ENCODE measurements around the gene CDKAL1. TPM values are rescaled to one million over a fixed set of nuclear protein-coding genes. Genes with fewer than 3 reads are reported as not detected.
A peak's percentile ranks its signal among the peaks of the same experiment; 100 is the strongest.

Gene CDKAL1
- total RNA-seq, 1 experiment from 2014 or later, result 20.6 TPM

DNA sequence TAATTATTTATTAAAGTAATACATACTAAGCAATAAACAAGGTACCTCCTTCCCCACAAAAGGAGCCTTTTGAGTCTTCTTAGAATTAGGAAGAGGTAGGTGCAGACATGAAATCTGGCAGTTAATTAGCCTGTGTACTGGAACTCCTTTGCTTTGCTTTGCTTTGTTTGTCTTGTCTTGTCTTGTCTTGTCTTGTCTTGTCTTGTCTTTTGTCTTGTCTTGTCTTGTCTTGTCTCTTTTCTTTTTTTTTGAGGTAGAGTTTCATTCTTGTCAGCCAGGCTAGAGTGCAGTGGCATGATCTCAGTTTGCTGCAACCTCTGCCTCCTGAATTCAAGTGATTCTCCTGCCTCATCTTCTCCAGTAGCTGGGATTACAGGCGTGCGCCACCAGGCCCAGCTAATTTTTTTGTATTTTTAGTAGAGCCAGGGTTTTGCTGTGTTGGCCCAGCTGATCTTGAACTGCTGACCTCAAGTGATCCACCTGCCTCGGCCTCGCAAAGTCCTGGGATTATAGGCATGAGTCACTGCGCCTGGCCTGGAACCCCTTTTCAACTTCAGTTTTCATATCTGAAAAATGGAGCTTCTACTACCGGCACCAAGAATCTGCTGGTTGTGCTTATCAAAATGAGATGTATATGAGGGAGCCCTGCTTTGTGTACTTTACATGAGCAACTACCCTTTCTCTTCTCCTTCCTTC lies 301.2 kb downstream of the CDKAL1 start:
- ATAC-seq, result no peak
- peaks cover 4% of the 10 kb centered on the region for H3K9me3 Mint-ChIP-seq
- no peak for DNase-seq (ENCODE audit: low spot score)
- CTCF ChIA-PET, result interaction anchor here (0.6 kb wide), 1 partner anchor 285 kb away, joined by 4 read pairs; no protein-coding TSS in a partner anchor
- POLR2A ChIA-PET, result no interaction called here
- TF ChIP-seq NR1H2 (CRISPR knock-in tag; IDR thresholded peaks at IDR 0.05), result no peak
- no peak for TF ChIP-seq ZNF232 (CRISPR knock-in tag; IDR thresholded peaks at IDR 0.05)
- TF ChIP-seq, protein P1, sequence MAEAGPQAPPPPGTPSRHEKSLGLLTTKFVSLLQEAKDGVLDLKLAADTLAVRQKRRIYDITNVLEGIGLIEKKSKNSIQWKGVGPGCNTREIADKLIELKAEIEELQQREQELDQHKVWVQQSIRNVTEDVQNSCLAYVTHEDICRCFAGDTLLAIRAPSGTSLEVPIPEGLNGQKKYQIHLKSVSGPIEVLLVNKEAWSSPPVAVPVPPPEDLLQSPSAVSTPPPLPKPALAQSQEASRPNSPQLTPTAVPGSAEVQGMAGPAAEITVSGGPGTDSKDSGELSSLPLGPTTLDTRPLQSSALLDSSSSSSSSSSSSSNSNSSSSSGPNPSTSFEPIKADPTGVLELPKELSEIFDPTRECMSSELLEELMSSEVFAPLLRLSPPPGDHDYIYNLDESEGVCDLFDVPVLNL (CRISPR knock-in tag; IDR thresholded peaks at IDR 0.05; ENCODE audit: borderline replicate concordance, low read depth), result no peak
- TF ChIP-seq ZNF317 (CRISPR knock-in tag; IDR thresholded peaks at IDR 0.05; ENCODE audit: borderline replicate concordance, low read depth), result no peak
- TF ChIP-seq, protein P2, sequence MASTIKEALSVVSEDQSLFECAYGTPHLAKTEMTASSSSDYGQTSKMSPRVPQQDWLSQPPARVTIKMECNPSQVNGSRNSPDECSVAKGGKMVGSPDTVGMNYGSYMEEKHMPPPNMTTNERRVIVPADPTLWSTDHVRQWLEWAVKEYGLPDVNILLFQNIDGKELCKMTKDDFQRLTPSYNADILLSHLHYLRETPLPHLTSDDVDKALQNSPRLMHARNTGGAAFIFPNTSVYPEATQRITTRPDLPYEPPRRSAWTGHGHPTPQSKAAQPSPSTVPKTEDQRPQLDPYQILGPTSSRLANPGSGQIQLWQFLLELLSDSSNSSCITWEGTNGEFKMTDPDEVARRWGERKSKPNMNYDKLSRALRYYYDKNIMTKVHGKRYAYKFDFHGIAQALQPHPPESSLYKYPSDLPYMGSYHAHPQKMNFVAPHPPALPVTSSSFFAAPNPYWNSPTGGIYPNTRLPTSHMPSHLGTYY (CRISPR knock-in tag; IDR thresholded peaks at IDR 0.05), result no peak
- TF ChIP-seq ZNF219 (CRISPR knock-in tag; IDR thresholded peaks at IDR 0.05; ENCODE audit: borderline replicate concordance), result no peak
- TF ChIP-seq CREM (CRISPR knock-in tag; IDR thresholded peaks at IDR 0.05), result no peak
- no peak for TF ChIP-seq CREB1 (CRISPR knock-in tag; IDR thresholded peaks at IDR 0.05)
- peak overlapping the region; percentile 58; the same call in 1 of the 2 replicates for H3K27ac Mint-ChIP-seq
- H3K36me3 Mint-ChIP-seq, result no peaks in the 10 kb centered on the region
- no peak overlapping the region for H3K4me3 Mint-ChIP-seq
- H3K4me1 Mint-ChIP-seq, result peaks cover 24% of the 10 kb centered on the region
- no peaks in the 10 kb centered on the region for H3K27me3 Mint-ChIP-seq (ENCODE audit: low read depth)

DNA sequence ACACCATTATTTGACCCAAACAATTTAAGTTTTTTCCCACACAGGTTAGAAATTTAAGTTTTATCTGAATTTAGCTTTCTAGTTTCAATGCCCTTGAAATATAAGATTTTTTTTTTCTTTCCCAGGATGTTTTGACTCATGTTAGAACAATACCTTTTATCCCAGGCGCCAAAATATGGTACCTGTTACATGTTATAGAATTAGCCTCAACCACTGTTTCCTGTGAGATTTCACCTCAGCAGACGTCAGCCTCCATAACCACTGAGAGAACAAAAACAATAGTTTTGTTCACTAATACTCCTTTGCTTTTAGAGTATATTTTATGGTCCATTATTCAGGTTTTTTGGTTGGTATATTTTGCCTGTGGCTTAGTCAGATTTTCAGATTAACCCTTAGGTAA lies 302.9 kb downstream of the CDKAL1 start:
- no peak overlapping the region for H3K4me3 Mint-ChIP-seq
- peaks cover 4% of the 10 kb centered on the region for H3K9me3 Mint-ChIP-seq
- ChIA-PET POLR2A (no interaction called here), CTCF (no interaction called here)
- no peaks in the 10 kb centered on the region for H3K36me3 Mint-ChIP-seq
- H3K4me1 Mint-ChIP-seq, result peaks cover 24% of the 10 kb centered on the region
- DNase-seq (ENCODE audit: low spot score) (no peak), ATAC-seq (no peak)
- TF ChIP-seq RELA (CRISPR knock-in tag; IDR thresholded peaks at IDR 0.05; ENCODE audit: borderline replicate concordance), result no peak
- TF ChIP-seq, protein P3, sequence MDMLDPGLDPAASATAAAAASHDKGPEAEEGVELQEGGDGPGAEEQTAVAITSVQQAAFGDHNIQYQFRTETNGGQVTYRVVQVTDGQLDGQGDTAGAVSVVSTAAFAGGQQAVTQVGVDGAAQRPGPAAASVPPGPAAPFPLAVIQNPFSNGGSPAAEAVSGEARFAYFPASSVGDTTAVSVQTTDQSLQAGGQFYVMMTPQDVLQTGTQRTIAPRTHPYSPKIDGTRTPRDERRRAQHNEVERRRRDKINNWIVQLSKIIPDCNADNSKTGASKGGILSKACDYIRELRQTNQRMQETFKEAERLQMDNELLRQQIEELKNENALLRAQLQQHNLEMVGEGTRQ (CRISPR knock-in tag; IDR thresholded peaks at IDR 0.05), result no peak
- TF ChIP-seq, protein P4, sequence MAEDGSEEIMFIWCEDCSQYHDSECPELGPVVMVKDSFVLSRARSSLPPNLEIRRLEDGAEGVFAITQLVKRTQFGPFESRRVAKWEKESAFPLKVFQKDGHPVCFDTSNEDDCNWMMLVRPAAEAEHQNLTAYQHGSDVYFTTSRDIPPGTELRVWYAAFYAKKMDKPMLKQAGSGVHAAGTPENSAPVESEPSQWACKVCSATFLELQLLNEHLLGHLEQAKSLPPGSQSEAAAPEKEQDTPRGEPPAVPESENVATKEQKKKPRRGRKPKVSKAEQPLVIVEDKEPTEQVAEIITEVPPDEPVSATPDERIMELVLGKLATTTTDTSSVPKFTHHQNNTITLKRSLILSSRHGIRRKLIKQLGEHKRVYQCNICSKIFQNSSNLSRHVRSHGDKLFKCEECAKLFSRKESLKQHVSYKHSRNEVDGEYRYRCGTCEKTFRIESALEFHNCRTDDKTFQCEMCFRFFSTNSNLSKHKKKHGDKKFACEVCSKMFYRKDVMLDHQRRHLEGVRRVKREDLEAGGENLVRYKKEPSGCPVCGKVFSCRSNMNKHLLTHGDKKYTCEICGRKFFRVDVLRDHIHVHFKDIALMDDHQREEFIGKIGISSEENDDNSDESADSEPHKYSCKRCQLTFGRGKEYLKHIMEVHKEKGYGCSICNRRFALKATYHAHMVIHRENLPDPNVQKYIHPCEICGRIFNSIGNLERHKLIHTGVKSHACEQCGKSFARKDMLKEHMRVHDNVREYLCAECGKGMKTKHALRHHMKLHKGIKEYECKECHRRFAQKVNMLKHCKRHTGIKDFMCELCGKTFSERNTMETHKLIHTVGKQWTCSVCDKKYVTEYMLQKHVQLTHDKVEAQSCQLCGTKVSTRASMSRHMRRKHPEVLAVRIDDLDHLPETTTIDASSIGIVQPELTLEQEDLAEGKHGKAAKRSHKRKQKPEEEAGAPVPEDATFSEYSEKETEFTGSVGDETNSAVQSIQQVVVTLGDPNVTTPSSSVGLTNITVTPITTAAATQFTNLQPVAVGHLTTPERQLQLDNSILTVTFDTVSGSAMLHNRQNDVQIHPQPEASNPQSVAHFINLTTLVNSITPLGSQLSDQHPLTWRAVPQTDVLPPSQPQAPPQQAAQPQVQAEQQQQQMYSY (CRISPR knock-in tag; IDR thresholded peaks at IDR 0.05), result no peak
- no peak for TF ChIP-seq ZNF423 (CRISPR knock-in tag; IDR thresholded peaks at IDR 0.05)
- TF ChIP-seq, protein P5, sequence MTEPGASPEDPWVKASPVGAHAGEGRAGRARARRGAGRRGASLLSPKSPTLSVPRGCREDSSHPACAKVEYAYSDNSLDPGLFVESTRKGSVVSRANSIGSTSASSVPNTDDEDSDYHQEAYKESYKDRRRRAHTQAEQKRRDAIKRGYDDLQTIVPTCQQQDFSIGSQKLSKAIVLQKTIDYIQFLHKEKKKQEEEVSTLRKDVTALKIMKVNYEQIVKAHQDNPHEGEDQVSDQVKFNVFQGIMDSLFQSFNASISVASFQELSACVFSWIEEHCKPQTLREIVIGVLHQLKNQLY (CRISPR knock-in tag; IDR thresholded peaks at IDR 0.05), result no peak
- TF ChIP-seq EMX1 (CRISPR knock-in tag; IDR thresholded peaks at IDR 0.05), result no peak
- TF ChIP-seq ESRRA (CRISPR knock-in tag; IDR thresholded peaks at IDR 0.05; ENCODE audit: borderline replicate concordance), result no peak
- TF ChIP-seq ZNF232 (CRISPR knock-in tag; IDR thresholded peaks at IDR 0.05), result no peak
- TF ChIP-seq FOXP1 (CRISPR knock-in tag; IDR thresholded peaks at IDR 0.05; ENCODE audit: borderline replicate concordance), result no peak
- TF ChIP-seq FOXJ3 (CRISPR knock-in tag; IDR thresholded peaks at IDR 0.05; ENCODE audit: borderline replicate concordance), result no peak
- no peak for TF ChIP-seq CREB1 (CRISPR knock-in tag; IDR thresholded peaks at IDR 0.05)
- no peak for TF ChIP-seq ELF4 (CRISPR knock-in tag; IDR thresholded peaks at IDR 0.05; ENCODE audit: low read depth)
- TF ChIP-seq, protein P6, sequence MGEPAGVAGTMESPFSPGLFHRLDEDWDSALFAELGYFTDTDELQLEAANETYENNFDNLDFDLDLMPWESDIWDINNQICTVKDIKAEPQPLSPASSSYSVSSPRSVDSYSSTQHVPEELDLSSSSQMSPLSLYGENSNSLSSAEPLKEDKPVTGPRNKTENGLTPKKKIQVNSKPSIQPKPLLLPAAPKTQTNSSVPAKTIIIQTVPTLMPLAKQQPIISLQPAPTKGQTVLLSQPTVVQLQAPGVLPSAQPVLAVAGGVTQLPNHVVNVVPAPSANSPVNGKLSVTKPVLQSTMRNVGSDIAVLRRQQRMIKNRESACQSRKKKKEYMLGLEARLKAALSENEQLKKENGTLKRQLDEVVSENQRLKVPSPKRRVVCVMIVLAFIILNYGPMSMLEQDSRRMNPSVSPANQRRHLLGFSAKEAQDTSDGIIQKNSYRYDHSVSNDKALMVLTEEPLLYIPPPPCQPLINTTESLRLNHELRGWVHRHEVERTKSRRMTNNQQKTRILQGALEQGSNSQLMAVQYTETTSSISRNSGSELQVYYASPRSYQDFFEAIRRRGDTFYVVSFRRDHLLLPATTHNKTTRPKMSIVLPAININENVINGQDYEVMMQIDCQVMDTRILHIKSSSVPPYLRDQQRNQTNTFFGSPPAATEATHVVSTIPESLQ (CRISPR knock-in tag; IDR thresholded peaks at IDR 0.05), result no peak
- no peak for TF ChIP-seq CBFB (CRISPR knock-in tag; IDR thresholded peaks at IDR 0.05; ENCODE audit: low read depth)
- no peak overlapping the region for H3K27ac Mint-ChIP-seq
- H3K27me3 Mint-ChIP-seq (ENCODE audit: low read depth), result no peaks in the 10 kb centered on the region
